Naive B cell (primary cell): ENCODE results near the gene LMBRD1. TPM values are rescaled to one million over a fixed set of nuclear protein-coding genes. Genes with fewer than 3 reads are reported as not detected.
"Not testable (repeated sequence)": the region's sequence is repeated elsewhere in the genome, so short reads cannot be mapped to it uniquely, and the experiment has no call there.

Experiments used
- ATAC-seq, 2 donors: fragments of 150-1000 bp; cut with Tn5 transposase; 2 replicates each; pipeline ENCODE4 v1.10.0; 2021; ENCODE audit warnings: low read depth in 2 of 2, mild to moderate bottlenecking in 2 of 2, moderate library complexity in 2 of 2
- DNase-seq: peaks from one replicate; pipeline ENCODE4 v3.0.0; 2022
- H3K27ac Mint-ChIP-seq, 6 donors: one replicate each; pipeline ENCODE4 v1.8.0; 2020 to 2022; ENCODE audit warnings: mild to moderate bottlenecking in 6 of 6, mixed read lengths in 6 of 6, moderate library complexity in 5 of 6, inconsistent platforms in 2 of 6
- H3K27me3 Mint-ChIP-seq, 3 donors: one replicate each; pipeline ENCODE4 v1.8.0; 2021 to 2022; ENCODE audit warnings: mixed read lengths in 3 of 3, mild to moderate bottlenecking in 1 of 3
- H3K36me3 Mint-ChIP-seq, 2 donors: one replicate each; pipeline ENCODE4 v1.8.0; 2020 to 2022; ENCODE audit warnings: mixed read lengths in 2 of 2, inconsistent platforms in 1 of 2, mild to moderate bottlenecking in 1 of 2
- H3K4me1 Mint-ChIP-seq, 3 donors: one replicate each; pipeline ENCODE4 v1.8.0; 2020 to 2022; ENCODE audit warnings: mixed read lengths in 3 of 3, inconsistent platforms in 1 of 3, mild to moderate bottlenecking in 1 of 3, moderate library complexity in 1 of 3
- H3K4me3 Mint-ChIP-seq, 8 donors: one replicate each; pipeline ENCODE4 v1.8.0; 2020 to 2022; ENCODE audit warnings: mild to moderate bottlenecking in 8 of 8, mixed read lengths in 8 of 8, moderate library complexity in 8 of 8, inconsistent platforms in 2 of 8
- H3K9me3 Mint-ChIP-seq, 7 donors: one replicate each; pipeline ENCODE4 v1.8.0; 2020 to 2022; ENCODE audit warnings: mixed read lengths in 7 of 7, mild to moderate bottlenecking in 5 of 7, inconsistent platforms in 2 of 7, moderate library complexity in 1 of 7
- polyA plus RNA-seq, 6 donors: library from polyadenylated mRNA; unstranded; fragments of 300-500 nt; fragmentation: Illumina TruSeq; gene quantifications; one replicate each; pipeline ENCODE4 v1.2.3, GENCODE V29; 2021; ENCODE audit warnings: low read depth in 6 of 6

The LMBRD1 gene
- polyA plus RNA-seq, 6 donors from 2014 or later, result 72.2 to 116 (median 84.1) TPM

DNA sequence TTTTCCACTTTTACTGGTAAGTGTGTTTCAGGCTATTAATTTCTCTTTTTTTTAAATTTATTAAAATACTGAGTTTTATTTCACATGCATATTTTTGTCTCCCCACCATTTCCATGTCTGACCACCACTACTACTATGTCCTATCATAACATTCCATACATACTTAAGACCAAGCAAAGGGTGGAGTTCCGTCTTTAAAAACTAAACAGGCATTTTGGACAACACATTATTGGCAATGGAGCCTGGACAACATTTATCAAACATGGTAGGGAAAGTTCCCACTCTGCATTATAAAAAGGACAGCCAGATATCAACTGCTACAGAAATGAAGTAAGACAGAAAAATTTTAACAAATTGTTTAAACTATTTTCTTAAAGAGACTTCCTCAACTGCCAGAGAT, 91.9 kb downstream of the LMBRD1 start:
- H3K4me3 Mint-ChIP-seq, result no peak overlapping the region
- H3K27me3 Mint-ChIP-seq, result no peaks in the 10 kb centered on the region
- no peaks in the 10 kb centered on the region for H3K9me3 Mint-ChIP-seq
- no peak for DNase-seq
- H3K27ac Mint-ChIP-seq, result no peak overlapping the region
- H3K4me1 Mint-ChIP-seq, result peaks cover 7% of the 10 kb centered on the region in 3 donors
- no peak for ATAC-seq
- peaks cover 7 to 8% of the 10 kb centered on the region in 2 donors for H3K36me3 Mint-ChIP-seq

DNA sequence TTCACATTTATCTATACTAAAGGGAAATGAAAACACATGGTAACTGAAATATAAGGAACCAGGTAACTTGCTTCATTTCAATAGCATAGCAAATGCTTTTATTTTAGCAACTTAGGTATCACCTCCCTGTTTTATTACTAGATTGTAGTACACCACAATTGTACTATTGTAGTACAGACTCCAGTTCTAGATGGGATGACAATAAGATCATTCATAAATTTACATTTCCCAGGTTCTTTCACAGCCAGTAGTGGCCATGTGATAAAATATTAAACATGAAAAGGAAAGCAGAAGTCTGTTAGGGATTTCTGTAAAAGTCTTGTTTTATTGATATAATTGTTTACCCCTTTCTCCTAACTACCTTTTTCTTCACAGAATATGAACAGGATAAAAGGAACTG, 97.2 kb downstream of the LMBRD1 start:
- H3K4me3 Mint-ChIP-seq, result no peak overlapping the region
- ATAC-seq, result no peak
- H3K9me3 Mint-ChIP-seq, result no peaks in the 10 kb centered on the region
- H3K36me3 Mint-ChIP-seq, result peaks cover 20 to 21% of the 10 kb centered on the region in 2 donors
- no peaks in the 10 kb centered on the region for H3K27me3 Mint-ChIP-seq
- no peak for DNase-seq
- peak overlapping the region in 2 of 6 donors; percentile 19 to 53 for H3K27ac Mint-ChIP-seq
- H3K4me1 Mint-ChIP-seq, result peaks cover 0 to 5% (median 0%) of the 10 kb centered on the region in 3 donors

DNA sequence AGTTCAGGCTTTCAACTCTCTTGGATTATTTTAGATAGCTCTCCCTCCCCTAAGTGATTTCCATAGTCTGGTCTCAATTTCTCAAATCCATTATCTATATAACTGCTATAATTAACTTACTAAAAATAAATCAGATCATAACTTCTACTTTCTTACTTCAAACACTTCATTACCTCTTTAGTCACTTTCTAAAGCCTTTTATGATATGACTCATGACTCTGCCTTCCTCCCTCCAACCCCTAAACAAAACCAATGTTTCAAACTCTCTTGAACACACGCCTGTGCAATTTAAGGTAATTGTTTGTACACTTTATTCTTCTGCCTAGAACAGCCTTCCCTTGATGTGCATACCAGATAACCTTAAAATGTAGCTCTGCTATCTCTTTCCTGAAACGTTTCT, 100.5 kb downstream of the LMBRD1 start:
- Mint-ChIP-seq H3K36me3 (peaks cover 27 to 33% of the 10 kb centered on the region in 2 donors), H3K9me3 (no peaks in the 10 kb centered on the region), H3K27me3 (no peaks in the 10 kb centered on the region), H3K4me3 (no peak overlapping the region), H3K27ac (peak overlapping the region in 3 of 6 donors; percentile 31 to 47 (median 44)), H3K4me1 (peaks cover 0 to 8% (median 2%) of the 10 kb centered on the region in 3 donors)
- DNase-seq (no peak), ATAC-seq (no peak)

DNA sequence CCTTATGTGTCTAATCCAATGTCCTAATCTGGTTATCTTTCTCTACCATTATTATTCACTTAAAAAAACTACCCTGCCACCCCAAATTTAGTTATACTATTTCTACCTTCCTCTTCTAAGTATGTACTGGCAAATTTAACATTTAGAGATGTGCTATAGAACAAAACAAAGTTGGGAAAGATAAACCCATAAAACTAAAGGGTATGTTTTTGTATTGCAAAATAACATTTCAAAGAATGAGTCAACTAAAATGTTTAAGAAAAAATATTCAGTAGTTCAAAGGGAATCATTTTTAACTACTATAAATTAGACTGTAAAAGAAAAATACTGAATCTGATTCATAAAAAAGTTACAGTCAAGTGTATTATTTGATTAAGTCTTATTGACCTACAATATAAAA, 103.0 kb downstream of the LMBRD1 start:
- Mint-ChIP-seq H3K4me1 (peaks cover 0 to 12% (median 2%) of the 10 kb centered on the region in 3 donors), H3K9me3 (no peaks in the 10 kb centered on the region), H3K27ac (no peak overlapping the region), H3K4me3 (no peak overlapping the region), H3K36me3 (peaks cover 30 to 52% of the 10 kb centered on the region in 2 donors), H3K27me3 (no peaks in the 10 kb centered on the region)
- ATAC-seq (no peak), DNase-seq (no peak)

DNA sequence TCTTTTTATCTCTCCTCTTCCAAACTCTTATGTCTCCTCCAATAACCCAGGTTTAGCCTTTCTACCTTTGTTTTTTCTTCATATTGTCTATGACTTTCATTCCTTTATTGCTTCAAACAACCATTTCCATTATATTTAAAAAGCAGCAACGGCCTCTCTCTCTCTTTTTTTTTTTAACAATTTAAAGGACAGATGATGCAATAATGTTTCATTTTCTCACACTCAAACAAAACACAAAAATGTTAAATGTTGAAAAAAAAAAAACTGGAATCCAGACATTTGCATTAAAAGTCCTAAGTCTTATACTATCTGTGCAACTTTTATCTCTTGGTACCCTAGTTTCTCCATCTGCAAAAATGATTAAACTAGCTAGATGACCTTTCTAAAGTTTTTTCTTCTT, 105.8 kb downstream of the LMBRD1 start:
- DNase-seq (no peak), ATAC-seq (no peak)
- H3K9me3 Mint-ChIP-seq, result no peaks in the 10 kb centered on the region
- peaks cover 2 to 12% (median 10%) of the 10 kb centered on the region in 3 donors for H3K4me1 Mint-ChIP-seq
- H3K36me3 Mint-ChIP-seq, result peaks cover 20 to 54% of the 10 kb centered on the region in 2 donors
- no peaks in the 10 kb centered on the region for H3K27me3 Mint-ChIP-seq
- H3K4me3 Mint-ChIP-seq, result no peak overlapping the region
- H3K27ac Mint-ChIP-seq, result peak overlapping the region in 1 of 6 donors; percentile 30

DNA sequence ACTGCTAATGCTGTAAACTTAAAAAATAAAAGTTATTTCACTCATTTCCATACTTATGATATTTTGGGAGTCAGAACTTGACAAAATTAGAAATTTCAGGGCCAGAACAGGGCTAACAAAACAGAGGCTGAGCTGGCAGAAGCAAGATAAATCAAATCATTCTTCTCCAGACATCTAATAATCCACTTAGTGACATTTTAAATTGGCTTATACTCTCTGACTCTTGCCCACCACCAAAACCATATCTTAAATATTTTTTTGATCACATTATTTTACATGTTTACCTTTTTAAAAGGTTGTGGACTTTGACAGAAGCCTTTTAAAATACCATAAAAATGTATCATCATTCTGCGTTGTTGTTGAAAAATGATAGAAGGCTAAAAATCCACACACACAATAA, 116.5 kb downstream of the LMBRD1 start:
- no peak for ATAC-seq
- no peak for DNase-seq
- H3K9me3 Mint-ChIP-seq, result no peaks in the 10 kb centered on the region
- peaks cover 0 to 5% (median 4%) of the 10 kb centered on the region in 3 donors for H3K4me1 Mint-ChIP-seq
- H3K27me3 Mint-ChIP-seq, result no peaks in the 10 kb centered on the region
- H3K4me3 Mint-ChIP-seq, result no peak overlapping the region
- H3K36me3 Mint-ChIP-seq, result peaks cover 9 to 25% of the 10 kb centered on the region in 2 donors
- H3K27ac Mint-ChIP-seq, result no peak overlapping the region

DNA sequence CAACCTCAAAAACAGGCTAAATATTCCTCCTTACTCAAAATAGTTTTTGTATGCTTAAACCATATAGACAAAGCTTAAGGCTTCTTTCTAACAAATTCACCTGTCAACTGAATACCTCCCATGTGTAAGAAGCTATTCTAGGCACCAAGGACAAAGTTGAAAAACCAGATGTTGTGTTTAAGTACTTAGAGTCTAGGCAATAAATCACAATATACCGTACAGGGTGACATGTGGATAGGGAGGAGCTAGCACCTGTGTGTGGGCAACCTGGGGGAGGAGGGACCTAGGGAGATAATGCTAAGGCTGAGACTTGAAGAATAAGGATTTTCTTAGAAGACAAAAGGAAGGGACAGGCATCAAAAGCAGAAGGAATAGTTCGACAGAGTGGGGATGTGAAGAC, 123.5 kb downstream of the LMBRD1 start:
- peak overlapping the region in 4 of 6 donors; percentile 27 to 78 (median 44) for H3K27ac Mint-ChIP-seq
- no peaks in the 10 kb centered on the region for H3K27me3 Mint-ChIP-seq
- H3K4me3 Mint-ChIP-seq, result no peak overlapping the region
- no peaks in the 10 kb centered on the region for H3K9me3 Mint-ChIP-seq
- H3K36me3 Mint-ChIP-seq, result peaks cover 14 to 38% of the 10 kb centered on the region in 2 donors
- ATAC-seq (no peak), DNase-seq (no peak)
- peaks cover 0 to 5% (median 0%) of the 10 kb centered on the region in 3 donors for H3K4me1 Mint-ChIP-seq

DNA sequence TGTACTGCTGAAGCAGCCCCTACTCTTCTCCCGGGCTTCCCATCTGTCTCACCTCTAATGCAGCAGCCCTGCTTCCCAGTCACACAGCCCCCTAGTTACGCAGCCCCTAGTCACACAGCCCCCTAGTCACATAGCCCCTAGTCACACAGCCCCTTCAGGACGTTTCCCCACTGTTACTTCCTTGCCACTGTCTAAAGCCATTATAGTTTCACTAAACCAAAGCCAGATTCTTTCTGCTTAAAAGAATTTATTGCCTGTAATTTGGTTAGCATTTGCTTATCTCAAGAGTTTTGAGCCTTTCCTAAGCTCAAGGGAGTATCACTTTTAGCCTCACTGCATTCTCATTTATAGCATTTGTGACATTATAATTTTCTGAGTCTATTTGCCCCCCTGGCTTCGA, 127.9 kb downstream of the LMBRD1 start:
- Mint-ChIP-seq H3K4me1 (peaks cover 0 to 4% (median 0%) of the 10 kb centered on the region in 3 donors), H3K4me3 (no peak overlapping the region), H3K9me3 (no peaks in the 10 kb centered on the region), H3K27ac (no peak overlapping the region), H3K27me3 (peaks cover 0 to 2% (median 0%) of the 10 kb centered on the region in 3 donors), H3K36me3 (peaks cover 5 to 18% of the 10 kb centered on the region in 2 donors)
- DNase-seq, result no peak
- no peak for ATAC-seq

DNA sequence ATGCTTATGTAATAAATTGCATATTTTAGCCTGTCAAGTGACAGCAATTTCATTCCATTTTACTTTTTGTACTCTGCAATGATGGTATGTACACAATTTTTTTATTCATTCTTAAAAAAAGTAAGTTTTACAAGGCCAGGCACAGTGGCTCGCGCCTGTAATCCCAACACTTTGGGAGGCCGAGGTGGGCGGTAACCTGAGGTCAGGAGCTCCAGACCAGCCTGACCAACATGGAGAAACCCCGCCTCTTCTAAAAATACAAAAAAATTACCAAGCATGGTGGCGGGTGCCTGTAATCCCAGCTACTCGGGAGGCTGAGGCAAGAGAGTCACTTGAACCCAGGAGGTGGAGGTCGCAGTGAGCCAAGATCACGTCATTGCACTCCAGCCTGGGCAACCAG, 130.0 kb downstream of the LMBRD1 start:
- not testable (repeated sequence) for ATAC-seq, H3K27ac Mint-ChIP-seq, H3K9me3 Mint-ChIP-seq, DNase-seq, H3K4me1 Mint-ChIP-seq, H3K4me3 Mint-ChIP-seq, H3K36me3 Mint-ChIP-seq
- peaks cover 5 to 13% (median 7%) of the 10 kb centered on the region in 3 donors for H3K27me3 Mint-ChIP-seq

DNA sequence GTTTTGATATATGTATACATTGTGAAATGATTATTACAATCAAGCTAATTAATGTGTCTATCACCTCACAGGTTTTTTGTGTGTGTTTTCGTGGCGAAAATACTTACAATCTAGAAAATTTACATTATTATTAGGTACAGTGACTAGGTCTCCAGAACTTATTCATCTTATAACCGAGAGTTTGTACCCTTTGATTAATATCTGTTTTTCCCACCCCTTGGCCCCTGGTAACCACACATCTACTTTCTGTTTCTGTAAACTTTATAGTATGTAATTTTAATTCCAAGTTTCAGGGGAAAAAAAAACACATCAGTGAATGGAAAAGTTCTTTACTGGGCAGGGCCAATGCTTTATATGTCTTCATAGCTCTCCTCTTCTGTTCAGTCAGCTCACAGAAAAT, 131.4 kb downstream of the LMBRD1 start:
- no peak for ATAC-seq
- no peak overlapping the region for H3K4me3 Mint-ChIP-seq
- H3K9me3 Mint-ChIP-seq, result peaks cover 0 to 2% (median 0%) of the 10 kb centered on the region in 7 donors
- H3K36me3 Mint-ChIP-seq, result no peaks in the 10 kb centered on the region
- H3K27ac Mint-ChIP-seq, result no peak overlapping the region
- peaks cover 9 to 17% (median 17%) of the 10 kb centered on the region in 3 donors for H3K27me3 Mint-ChIP-seq
- DNase-seq, result no peak
- H3K4me1 Mint-ChIP-seq, result peaks cover 0 to 10% (median 0%) of the 10 kb centered on the region in 3 donors

DNA sequence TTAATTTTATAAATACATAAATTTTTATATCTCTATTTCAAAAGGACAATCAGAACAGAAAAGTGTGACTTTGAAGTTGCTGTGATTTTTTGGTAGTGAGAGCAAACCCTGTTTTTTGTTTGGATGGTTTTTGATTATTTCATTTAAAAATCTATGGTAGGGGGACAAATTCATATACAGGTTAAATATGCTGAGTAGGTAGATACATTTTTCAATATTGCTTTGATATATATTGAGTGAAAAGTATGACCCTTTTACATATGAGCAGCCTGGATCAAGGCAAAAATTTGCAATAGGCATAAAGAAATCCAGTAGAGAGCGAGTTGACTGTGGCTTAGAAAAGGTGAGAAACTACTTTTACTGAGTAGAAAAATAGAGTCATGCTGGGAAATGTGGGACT, 132.3 kb downstream of the LMBRD1 start:
- peaks cover 4 to 5% of the 10 kb centered on the region in 2 donors for H3K36me3 Mint-ChIP-seq
- no peak for DNase-seq
- peaks cover 0 to 7% (median 2%) of the 10 kb centered on the region in 7 donors for H3K9me3 Mint-ChIP-seq
- H3K4me3 Mint-ChIP-seq, result no peak overlapping the region
- H3K27me3 Mint-ChIP-seq, result peaks cover 17 to 26% (median 26%) of the 10 kb centered on the region in 3 donors
- no peak for ATAC-seq
- peaks cover 0 to 10% (median 0%) of the 10 kb centered on the region in 3 donors for H3K4me1 Mint-ChIP-seq
- no peak overlapping the region for H3K27ac Mint-ChIP-seq

DNA sequence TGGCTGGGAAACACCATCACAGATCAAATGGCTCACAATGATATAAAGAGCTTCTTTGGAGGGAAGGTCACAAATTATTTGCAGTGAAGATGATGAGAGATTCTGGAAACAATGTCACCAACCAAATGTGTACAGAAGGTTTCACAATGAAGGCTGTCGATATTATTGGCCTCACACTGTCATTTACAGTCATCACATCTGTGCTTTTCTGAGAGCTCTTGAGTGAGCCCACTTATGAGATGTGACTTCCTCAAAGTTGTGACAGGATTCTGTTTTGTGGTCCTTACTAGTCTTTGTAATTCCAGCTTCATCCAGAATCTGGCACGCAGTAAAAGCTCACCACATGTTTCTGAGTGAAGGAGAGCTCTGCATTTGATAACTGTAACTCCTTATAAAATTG, 133.6 kb downstream of the LMBRD1 start:
- H3K36me3 Mint-ChIP-seq, result peaks cover 10 to 18% of the 10 kb centered on the region in 2 donors
- ATAC-seq (no peak), DNase-seq (no peak)
- no peak overlapping the region for H3K4me3 Mint-ChIP-seq
- peaks cover 11 to 21% (median 13%) of the 10 kb centered on the region in 7 donors for H3K9me3 Mint-ChIP-seq
- peaks cover 27 to 40% (median 39%) of the 10 kb centered on the region in 3 donors for H3K27me3 Mint-ChIP-seq
- H3K27ac Mint-ChIP-seq, result no peak overlapping the region
- H3K4me1 Mint-ChIP-seq, result peaks cover 0 to 10% (median 0%) of the 10 kb centered on the region in 3 donors

DNA sequence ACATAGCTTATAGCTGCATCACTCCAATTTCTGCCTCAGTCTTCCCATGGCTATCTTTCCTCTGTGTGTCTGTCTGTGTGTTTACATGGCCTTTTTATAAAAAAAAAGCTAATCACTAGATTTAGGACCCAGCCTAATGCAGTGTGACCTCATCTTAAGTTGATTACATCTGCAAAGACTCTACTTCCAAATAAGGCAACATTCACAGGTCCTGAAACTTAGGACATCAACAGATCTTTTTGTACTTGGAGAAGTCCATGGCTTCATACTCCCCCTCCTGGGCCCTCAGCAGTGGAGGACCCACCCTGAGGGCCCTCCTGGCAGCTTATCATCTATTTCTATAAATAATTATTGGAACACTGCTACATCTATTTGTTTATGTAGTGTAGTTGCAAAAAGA, 146.1 kb downstream of the LMBRD1 start:
- Mint-ChIP-seq H3K36me3 (no peaks in the 10 kb centered on the region), H3K4me1 (no peaks in the 10 kb centered on the region), H3K27me3 (peaks cover 9 to 17% (median 12%) of the 10 kb centered on the region in 3 donors), H3K27ac (no peak overlapping the region), H3K4me3 (no peak overlapping the region), H3K9me3 (peaks cover 0 to 4% (median 0%) of the 10 kb centered on the region in 7 donors)
- no peak for ATAC-seq
- no peak for DNase-seq

DNA sequence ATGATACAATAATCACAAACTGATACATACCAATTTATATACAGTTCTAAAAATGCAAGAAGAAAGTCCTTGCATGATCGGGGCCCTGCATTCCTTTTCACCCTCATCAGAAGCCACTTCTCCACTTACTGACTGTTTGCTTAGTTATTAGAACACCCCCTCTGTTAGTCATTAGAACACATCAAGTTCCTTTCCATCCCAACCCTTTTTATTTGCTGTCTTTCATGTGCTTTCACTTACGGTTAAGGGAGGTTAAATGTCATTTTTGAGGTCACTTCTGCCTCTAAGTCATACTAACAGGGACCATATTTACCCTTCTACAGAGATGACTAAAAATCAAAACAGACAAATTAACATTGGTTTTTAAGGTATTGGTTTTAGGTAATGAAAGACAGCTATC, 149.1 kb downstream of the LMBRD1 start:
- ATAC-seq (no peak), DNase-seq (no peak)
- no peak overlapping the region for H3K4me3 Mint-ChIP-seq
- peaks cover 0 to 10% (median 3%) of the 10 kb centered on the region in 7 donors for H3K9me3 Mint-ChIP-seq
- no peaks in the 10 kb centered on the region for H3K4me1 Mint-ChIP-seq
- H3K27me3 Mint-ChIP-seq, result peaks cover 4 to 19% (median 11%) of the 10 kb centered on the region in 3 donors
- H3K36me3 Mint-ChIP-seq, result no peaks in the 10 kb centered on the region
- H3K27ac Mint-ChIP-seq, result no peak overlapping the region
